Progenitor cell of endocrine pancreas (in vitro differentiated cells): ENCODE data around the gene AFF2. TPM values are rescaled to one million over a fixed set of nuclear protein-coding genes. Genes with fewer than 3 reads are reported as not detected.

Source experiments
- DNase-seq: peaks from one replicate; pipeline ENCODE4 v3.0.0; 2021; ENCODE audit warnings: low spot score; ENCODE audit not compliant: unreplicated experiment
- H3K27ac Mint-ChIP-seq: 2 replicates; pipeline ENCODE4 v1.8.0; 2021; ENCODE audit warnings: mild to moderate bottlenecking, moderate library complexity, mixed read lengths
- H3K27me3 Mint-ChIP-seq: 2 replicates; pipeline ENCODE4 v1.8.0; 2021; ENCODE audit warnings: mixed read lengths
- H3K36me3 Mint-ChIP-seq: 2 replicates; pipeline ENCODE4 v1.8.0; 2022; ENCODE audit warnings: mixed read lengths; ENCODE audit not compliant: insufficient read depth
- H3K4me1 Mint-ChIP-seq: 2 replicates; pipeline ENCODE4 v1.8.0; 2021; ENCODE audit warnings: low read depth, mixed read lengths
- H3K4me3 Mint-ChIP-seq: 2 replicates; pipeline ENCODE4 v1.8.0; 2021; ENCODE audit warnings: low read depth, mild to moderate bottlenecking, moderate library complexity, mixed read lengths
- H3K9me3 Mint-ChIP-seq: 2 replicates; pipeline ENCODE4 v1.8.0; 2021; ENCODE audit warnings: low read depth, mixed read lengths
- total RNA-seq: library from RNA; stranded (reverse); gene quantifications from 2 replicates; pipeline ENCODE4 v1.2.1, GENCODE V29; 2021
- TF ChIP-seq, protein P1 (sequence below): fragments of 200-600 bp; sonication (generic); IDR thresholded peaks from one replicate; pipeline ENCODE4 v1.5.0; 2021; ENCODE audit warnings: antibody characterized with exemption, mild to moderate bottlenecking; ENCODE audit not compliant: unreplicated experiment

AFF2 gene
- total RNA-seq, 1 donor from 2014 or later: 8.4 TPM

DNA sequence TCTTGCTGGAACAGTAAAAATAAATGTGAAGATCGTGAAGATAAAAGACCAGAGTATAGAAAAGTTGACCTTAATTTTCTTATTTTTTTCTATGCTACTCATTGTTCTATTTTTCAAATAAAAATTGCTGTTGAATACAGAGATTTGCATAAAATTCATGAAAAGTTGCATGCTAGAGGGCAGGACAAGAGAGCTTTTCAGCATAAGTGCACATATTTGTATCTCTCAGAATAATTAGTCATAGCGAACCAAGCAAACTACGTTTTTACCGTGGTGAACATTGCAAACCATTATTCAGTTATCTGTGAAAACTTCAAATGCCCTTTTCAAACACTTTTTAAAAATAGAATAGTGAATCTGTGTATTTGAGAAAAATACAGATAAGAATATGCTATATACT lies 26.4 kb upstream of the AFF2 start:
- no peak overlapping the region for H3K4me3 Mint-ChIP-seq
- H3K9me3 Mint-ChIP-seq: peaks cover 11% of the 10 kb centered on the region
- no peak for DNase-seq
- TF ChIP-seq, protein P1, sequence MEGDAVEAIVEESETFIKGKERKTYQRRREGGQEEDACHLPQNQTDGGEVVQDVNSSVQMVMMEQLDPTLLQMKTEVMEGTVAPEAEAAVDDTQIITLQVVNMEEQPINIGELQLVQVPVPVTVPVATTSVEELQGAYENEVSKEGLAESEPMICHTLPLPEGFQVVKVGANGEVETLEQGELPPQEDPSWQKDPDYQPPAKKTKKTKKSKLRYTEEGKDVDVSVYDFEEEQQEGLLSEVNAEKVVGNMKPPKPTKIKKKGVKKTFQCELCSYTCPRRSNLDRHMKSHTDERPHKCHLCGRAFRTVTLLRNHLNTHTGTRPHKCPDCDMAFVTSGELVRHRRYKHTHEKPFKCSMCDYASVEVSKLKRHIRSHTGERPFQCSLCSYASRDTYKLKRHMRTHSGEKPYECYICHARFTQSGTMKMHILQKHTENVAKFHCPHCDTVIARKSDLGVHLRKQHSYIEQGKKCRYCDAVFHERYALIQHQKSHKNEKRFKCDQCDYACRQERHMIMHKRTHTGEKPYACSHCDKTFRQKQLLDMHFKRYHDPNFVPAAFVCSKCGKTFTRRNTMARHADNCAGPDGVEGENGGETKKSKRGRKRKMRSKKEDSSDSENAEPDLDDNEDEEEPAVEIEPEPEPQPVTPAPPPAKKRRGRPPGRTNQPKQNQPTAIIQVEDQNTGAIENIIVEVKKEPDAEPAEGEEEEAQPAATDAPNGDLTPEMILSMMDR: no peak
- no peaks in the 10 kb centered on the region for H3K4me1 Mint-ChIP-seq
- H3K27me3 Mint-ChIP-seq: no peaks in the 10 kb centered on the region
- H3K36me3 Mint-ChIP-seq: no peaks in the 10 kb centered on the region
- no peak overlapping the region for H3K27ac Mint-ChIP-seq

DNA sequence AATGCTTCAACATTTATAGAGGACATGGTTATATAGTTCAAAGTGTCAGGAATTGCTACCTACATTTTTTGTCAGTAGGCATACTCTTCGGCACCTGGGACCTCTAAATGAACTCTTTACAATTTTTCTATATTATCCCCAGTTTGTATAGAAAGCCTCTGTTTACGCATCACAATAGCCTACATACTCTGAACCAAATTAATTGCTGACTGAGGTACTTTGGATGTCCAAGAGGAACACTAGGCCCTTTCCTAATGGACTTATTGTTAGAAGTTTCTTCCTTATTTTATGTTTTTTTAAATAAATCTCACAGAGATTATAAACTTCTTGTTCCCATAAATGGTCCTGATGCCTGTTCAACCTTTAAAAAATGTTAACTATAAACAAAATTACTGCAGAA lies 8.4 kb upstream of the AFF2 start:
- Mint-ChIP-seq H3K4me1 (no peaks in the 10 kb centered on the region), H3K27me3 (no peaks in the 10 kb centered on the region), H3K4me3 (no peak overlapping the region), H3K27ac (no peak overlapping the region), H3K36me3 (no peaks in the 10 kb centered on the region), H3K9me3 (peaks cover 17% of the 10 kb centered on the region)
- no peak for DNase-seq
- TF ChIP-seq, protein P1: no peak

DNA sequence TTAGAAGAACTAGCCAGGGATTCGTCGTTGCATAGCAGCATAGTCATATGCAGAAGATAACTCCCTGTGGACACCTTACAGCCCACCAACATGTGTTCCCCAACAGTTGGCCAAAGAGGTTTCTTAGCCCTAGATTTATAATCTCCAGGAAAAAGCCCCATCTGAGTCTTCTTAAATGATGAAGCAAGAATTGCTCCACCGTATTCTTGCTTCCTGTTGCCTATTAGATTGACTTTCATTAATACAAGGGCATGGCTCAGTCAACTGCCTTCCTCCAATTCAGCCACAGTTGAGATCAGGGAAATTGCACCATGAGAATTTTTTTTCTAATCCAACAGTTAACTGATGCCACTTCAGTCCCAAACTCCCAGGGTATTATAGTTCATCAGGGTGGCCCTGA lies 5.2 kb upstream of the AFF2 start:
- TF ChIP-seq, protein P1: no peak
- H3K27ac Mint-ChIP-seq: no peak overlapping the region
- H3K27me3 Mint-ChIP-seq: peaks cover 22% of the 10 kb centered on the region
- H3K9me3 Mint-ChIP-seq: peaks cover 12% of the 10 kb centered on the region
- H3K4me3 Mint-ChIP-seq: no peak overlapping the region
- H3K36me3 Mint-ChIP-seq: no peaks in the 10 kb centered on the region
- DNase-seq: no peak
- H3K4me1 Mint-ChIP-seq: no peaks in the 10 kb centered on the region

DNA sequence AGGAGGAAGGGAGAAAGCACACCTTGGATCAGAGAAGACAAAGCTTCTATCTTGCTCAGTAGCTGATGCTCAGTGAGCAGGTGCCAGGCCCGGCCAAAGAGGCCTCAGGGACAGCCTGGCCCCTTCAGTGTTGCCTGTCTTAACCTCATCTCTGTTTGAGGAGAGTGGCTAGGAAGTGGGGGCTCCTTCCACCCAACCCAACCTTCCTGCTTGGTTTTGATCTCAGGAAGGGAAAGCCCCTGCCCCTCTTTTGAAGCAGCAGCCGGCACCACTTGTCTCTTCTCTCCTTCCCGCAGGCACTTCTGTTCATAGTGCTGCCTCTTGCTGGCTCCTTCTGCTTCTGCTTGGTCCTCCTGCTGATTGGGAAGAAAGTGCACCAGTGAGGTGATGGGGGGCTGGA lies 2.4 kb upstream of the AFF2 start:
- TF ChIP-seq, protein P1: no peak
- Mint-ChIP-seq H3K4me1 (no peaks in the 10 kb centered on the region), H3K9me3 (peaks cover 7% of the 10 kb centered on the region), H3K4me3 (no peak overlapping the region), H3K27ac (no peak overlapping the region), H3K36me3 (no peaks in the 10 kb centered on the region), H3K27me3 (peaks cover 27% of the 10 kb centered on the region)
- DNase-seq: no peak

DNA sequence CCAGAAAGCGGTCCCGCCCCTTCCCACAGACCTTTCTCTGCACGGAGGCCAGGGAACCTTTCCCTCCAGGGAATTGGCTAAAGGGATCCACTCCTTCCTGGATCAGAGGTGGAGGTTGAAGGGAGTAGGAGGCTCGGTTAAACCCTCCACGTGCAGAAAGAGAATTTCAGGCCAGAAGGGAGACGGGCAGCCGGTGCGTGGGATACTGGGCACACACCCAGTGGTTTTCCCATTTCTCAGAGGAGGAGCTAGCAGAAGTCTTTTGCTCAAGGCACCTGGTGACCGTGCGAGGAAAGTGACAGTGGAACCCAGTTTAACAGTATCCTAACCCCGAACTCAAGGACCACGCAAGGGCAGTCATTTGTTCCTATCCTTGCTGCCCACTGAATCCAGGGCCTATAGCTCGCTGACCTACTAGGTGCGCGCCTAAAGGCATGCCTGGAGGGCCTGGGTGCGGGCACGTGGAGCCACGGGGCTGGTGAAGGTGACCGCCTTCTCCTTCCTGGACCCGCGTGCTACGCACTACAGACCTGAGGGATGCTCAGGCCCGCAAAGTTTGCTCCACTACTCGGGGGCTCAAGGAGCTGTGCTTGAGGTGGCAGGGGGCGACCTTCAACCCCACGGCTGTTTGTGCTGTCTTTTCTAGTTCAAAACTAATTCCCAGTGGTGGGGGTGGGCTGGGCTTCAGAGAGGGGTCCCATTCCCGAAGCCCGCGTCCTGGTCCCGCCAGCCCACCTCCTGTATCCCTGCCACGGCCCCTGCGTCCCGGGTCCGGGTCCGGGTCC lies 587 bp upstream of the AFF2 start:
- Mint-ChIP-seq H3K27ac (no peak overlapping the region), H3K9me3 (peaks cover 7% of the 10 kb centered on the region), H3K4me1 (peaks cover 4% of the 10 kb centered on the region), H3K4me3 (peak overlapping the region; percentile 58), H3K36me3 (no peaks in the 10 kb centered on the region), H3K27me3 (peaks cover 30% of the 10 kb centered on the region)
- DNase-seq: no peak
- TF ChIP-seq, protein P1: no peak
